Adrenal gland (tissue), 12 donors: Measurements from ENCODE around the gene KIR2DL4. TPM values are rescaled to one million over a fixed set of nuclear protein-coding genes. Genes with fewer than 3 reads are reported as not detected.
"Not testable (repeated sequence)": the region's sequence is repeated elsewhere in the genome, so short reads cannot be mapped to it uniquely, and the experiment has no call there.

Source experiments
- DNase-seq, 7 donors: peaks; one replicate each; pipeline ENCODE4 v3.0.0-alpha.2; 2019 to 2020
- H3K27ac ChIP-seq, 5 donors: fragments of 200-600 bp; sonication (generic) in 4 of 5; 1 replicate in 3 of 5; 2 replicates in 2 of 5; pipeline versions ENCODE4 v1.5.1 to v1.8.0; 2016 to 2020; ENCODE audit warnings: mild to moderate bottlenecking in 1 of 5
- H3K27me3 ChIP-seq: fragments of 200-600 bp; 2 replicates; pipeline ENCODE4 v1.8.0; 2021
- H3K36me3 ChIP-seq, 2 donors: fragments of 200-600 bp; replicated peaks in 1 of 2; 1 replicate in 1 of 2; 2 replicates in 1 of 2; pipeline versions ENCODE4 v1.5.1 to v1.8.0; 2018 to 2022
- H3K4me1 ChIP-seq, 2 donors: fragments of 200-600 bp; replicated peaks in 1 of 2; 1 replicate in 1 of 2; 2 replicates in 1 of 2; pipeline versions ENCODE4 v1.5.1 to v1.8.0; 2018 to 2021
- H3K4me3 ChIP-seq, 4 donors: fragments of 200-600 bp; sonication (generic) in 3 of 4; one replicate each; pipeline ENCODE4 v1.5.1; 2016 to 2018
- H3K9me3 ChIP-seq, 3 donors: fragments of 200-600 bp; sonication (generic) in 1 of 3; replicated peaks in 1 of 3; 1 replicate in 2 of 3; 2 replicates in 1 of 3; pipeline versions ENCODE4 v1.5.1 to v1.8.0; 2016 to 2021
- POLR2A ChIP-seq, 2 donors: fragments of 450-650 bp; IDR thresholded peaks; one replicate each; pipeline ENCODE4 v1.6.1; 2017; ENCODE audit warnings: antibody characterized with exemption in 2 of 2, mild to moderate bottlenecking in 2 of 2, moderate library complexity in 1 of 2
- whole genome bisulfite sequencing, 4 donors: extraction: QIAGEN DNeasy Blood & Tissue Kit in 2 of 4; methylation state at CpG; one replicate each; pipeline versions ENCODE4 v1.1.5 to v1.1.7; 2013 to 2017; 5-methylcytosine and 5-hydroxymethylcytosine counted together
- intact Hi-C, 2 donors: fragments of 100-400 bp; cut with DNase I; formaldehyde crosslinking; loops; one replicate each; pipeline versions ENCODE4 v1.14.1 to v1.15.0; 2022 to 2023
- polyA plus RNA-seq, 3 donors: library from polyadenylated mRNA; stranded (reverse); fragments of 200-250 nt in 2 of 3; fragments of 350-450 nt in 1 of 3; fragmentation: Illumina TruSeq in 1 of 3; extraction: RNeasy Lipid Tissue Mini Kit (QIAGEN cat#74804) in 1 of 3; gene quantifications; one replicate each; pipeline ENCODE4 v1.2.3, GENCODE V29; 2013 to 2014
- total RNA-seq, 9 donors: library from RNA; depleted of rRNA in 4 of 9; stranded (reverse); fragments of >200 nt in 4 of 9; fragments of 120-200 nt in 1 of 9; fragmentation: NEBNext Ultra II Directional in 1 of 9; extraction: Animal tissue kit (Norgen Biotek cat#: 25700) in 1 of 9; gene quantifications; one replicate each; pipeline versions ENCODE4 v1.1.0 to v1.2.4, GENCODE V29; 2013 to 2023
- TF ChIP-seq, protein P1 (sequence below), 6 experiments: fragments of 450-650 bp in 4 of 6; fragments of 200-600 bp in 2 of 6; sonication (generic) in 1 of 6; IDR thresholded peaks; 1 replicate in 5 of 6; 2 replicates in 1 of 6; pipeline versions ENCODE4 v1.5.1 to v1.8.0; 2016 to 2021; ENCODE audit warnings: antibody characterized with exemption in 6 of 6, mild to moderate bottlenecking in 2 of 6, moderate library complexity in 1 of 6
- donor health status: healthy with polysubstance abuse.
- donor health status: Bipolar disorder and iron deficiency.
- donor health status: DM: yes; HTN: yes; CAD: no.
- donor health status: DM: no; HTN: no; CAD: no.
- donor health status: DM: no; HTN: no; CAD: no.
- donor health status: DM: yes; HTN: yes; CAD: no.

The KIR2DL4 gene
- total and polyA plus RNA-seq, 12 donors = 0.07 to 0.36 (median 0.32) TPM; not detected in 8

- no peak overlapping the region for H3K4me3 ChIP-seq
- TF ChIP-seq, protein P1, sequence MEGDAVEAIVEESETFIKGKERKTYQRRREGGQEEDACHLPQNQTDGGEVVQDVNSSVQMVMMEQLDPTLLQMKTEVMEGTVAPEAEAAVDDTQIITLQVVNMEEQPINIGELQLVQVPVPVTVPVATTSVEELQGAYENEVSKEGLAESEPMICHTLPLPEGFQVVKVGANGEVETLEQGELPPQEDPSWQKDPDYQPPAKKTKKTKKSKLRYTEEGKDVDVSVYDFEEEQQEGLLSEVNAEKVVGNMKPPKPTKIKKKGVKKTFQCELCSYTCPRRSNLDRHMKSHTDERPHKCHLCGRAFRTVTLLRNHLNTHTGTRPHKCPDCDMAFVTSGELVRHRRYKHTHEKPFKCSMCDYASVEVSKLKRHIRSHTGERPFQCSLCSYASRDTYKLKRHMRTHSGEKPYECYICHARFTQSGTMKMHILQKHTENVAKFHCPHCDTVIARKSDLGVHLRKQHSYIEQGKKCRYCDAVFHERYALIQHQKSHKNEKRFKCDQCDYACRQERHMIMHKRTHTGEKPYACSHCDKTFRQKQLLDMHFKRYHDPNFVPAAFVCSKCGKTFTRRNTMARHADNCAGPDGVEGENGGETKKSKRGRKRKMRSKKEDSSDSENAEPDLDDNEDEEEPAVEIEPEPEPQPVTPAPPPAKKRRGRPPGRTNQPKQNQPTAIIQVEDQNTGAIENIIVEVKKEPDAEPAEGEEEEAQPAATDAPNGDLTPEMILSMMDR (IDR thresholded peaks at IDR 0.05) = no peak
- TF ChIP-seq POLR2A (IDR thresholded peaks at IDR 0.05) = no peak
- 82 to 93% (median 85%) methylated on average over 5 to 10 of the region's 10 CpGs for WGBS, 4 donors
- no peaks in the 10 kb centered on the region for H3K4me1 ChIP-seq
- intact Hi-C loops = no loop called here
- H3K27me3 ChIP-seq = no peaks in the 10 kb centered on the region
- H3K27ac ChIP-seq = no peak overlapping the region
- no peaks in the 10 kb centered on the region for H3K36me3 ChIP-seq
- no peak for DNase-seq
- H3K9me3 ChIP-seq = no peaks in the 10 kb centered on the region
Observed at GRCh38 chr19:54804571-54804970, 1.2 kb downstream of the KIR2DL4 start.

- WGBS, 4 donors = 74 to 82% (median 80%) methylated on average over 14 of the region's 14 CpGs
- Histone ChIP-seq H3K4me3 (no peak overlapping the region), H3K27ac (no peak overlapping the region), H3K27me3 (no peaks in the 10 kb centered on the region), H3K4me1 (no peaks in the 10 kb centered on the region), H3K36me3 (no peaks in the 10 kb centered on the region), H3K9me3 (no peaks in the 10 kb centered on the region)
- TF ChIP-seq, protein P1 (IDR thresholded peaks at IDR 0.05) = no peak
- TF ChIP-seq POLR2A (IDR thresholded peaks at IDR 0.05) = no peak
- DNase-seq = no peak
- intact Hi-C loops = no loop called here
Observed at GRCh38 chr19:54805665-54806515, 2.5 kb downstream of the KIR2DL4 start.

- 56 to 84% (median 79%) methylated on average over 2 of the region's 2 CpGs for WGBS, 4 donors
- no peaks in the 10 kb centered on the region for H3K27me3 ChIP-seq
Observed at GRCh38 chr19:54806516-54806838, 3.1 kb downstream of the KIR2DL4 start.

GRCh38 chr19:54814571-54814970, 11.2 kb downstream of the KIR2DL4 start:
- intact Hi-C loops, H3K27ac ChIP-seq, H3K27me3 ChIP-seq, DNase-seq, H3K4me3 ChIP-seq, H3K36me3 ChIP-seq, H3K4me1 ChIP-seq, H3K9me3 ChIP-seq: not testable (repeated sequence)
- 31 to 67% (median 61%) methylated on average over 3 of the region's 3 CpGs for WGBS, 4 donors

More at GRCh38 chr19:54806516-54806838, 3.1 kb downstream of the KIR2DL4 start:
- no peaks in the 10 kb centered on the region for H3K9me3 ChIP-seq
- DNase-seq = no peak
- no peak overlapping the region for H3K4me3 ChIP-seq
- no peak overlapping the region for H3K27ac ChIP-seq
- no peaks in the 10 kb centered on the region for H3K4me1 ChIP-seq
- no peaks in the 10 kb centered on the region for H3K36me3 ChIP-seq
- no peak for TF ChIP-seq POLR2A (IDR thresholded peaks at IDR 0.05)
- TF ChIP-seq, protein P1 (IDR thresholded peaks at IDR 0.05) = no peak
- intact Hi-C loops = no loop called here

- H3K4me3 ChIP-seq, H3K27ac ChIP-seq, H3K36me3 ChIP-seq, intact Hi-C loops, H3K9me3 ChIP-seq, DNase-seq, H3K27me3 ChIP-seq, H3K4me1 ChIP-seq: not testable (repeated sequence)
- WGBS, 4 donors = 84 to 97% (median 87%) methylated on average over 13 to 17 of the region's 17 CpGs
Observed at GRCh38 chr19:54816251-54816650, 12.8 kb downstream of the KIR2DL4 start, which contains the start of gene KIR3DL1. KIR3DL1 (plus strand) TSS chr19:54816468.
